GM18498 (cell line): ENCODE measurements around the gene SORCS3.

Experiments used
- ATAC-seq: cut with Tn5 transposase; IDR thresholded peaks from one replicate; pipeline ENCODE4 v1.9.1; 2021; ENCODE audit warnings: mild to moderate bottlenecking, moderate library complexity; ENCODE audit not compliant: unreplicated experiment

The SORCS3 gene

DNA sequence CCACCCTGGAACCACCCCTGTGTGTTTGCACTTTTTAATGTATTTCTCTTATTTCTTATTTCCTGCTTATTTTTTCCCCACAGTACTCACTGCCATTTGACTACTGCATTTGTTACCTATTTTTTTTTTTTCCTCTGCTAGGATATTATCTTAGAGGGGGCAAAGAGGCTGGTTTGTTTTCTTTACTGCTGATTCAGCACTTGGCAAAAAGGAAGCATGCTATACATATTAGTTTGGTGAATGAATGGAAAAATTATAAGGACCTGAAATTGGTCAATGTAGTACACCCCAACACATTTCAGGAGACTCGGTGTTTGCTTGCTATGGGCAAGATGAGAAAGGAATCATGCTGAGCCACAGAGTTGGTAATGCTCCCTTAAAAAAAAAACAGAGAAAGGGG lies 193.5 kb downstream of the SORCS3 start:
- no peak for ATAC-seq

DNA sequence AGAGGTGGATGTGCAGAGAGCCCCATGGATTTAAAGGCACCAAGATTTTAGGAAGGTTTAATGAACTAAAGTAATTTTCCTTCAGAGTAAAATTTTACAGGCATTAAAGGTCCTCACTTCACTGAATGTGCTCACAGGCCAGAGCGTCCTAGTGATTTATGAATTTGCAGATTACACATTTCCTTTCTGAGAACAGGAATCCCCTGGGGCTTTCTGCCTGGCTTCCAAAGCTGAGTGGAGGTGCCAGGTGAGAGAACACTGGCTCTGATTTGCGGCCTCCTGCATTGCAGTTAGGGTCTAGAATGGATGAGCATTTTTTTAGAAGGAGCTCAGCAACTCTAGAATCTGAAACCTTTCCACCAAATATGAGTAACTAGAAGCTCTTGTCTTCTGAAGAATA lies 194.3 kb downstream of the SORCS3 start:
- peak; percentile 48 for ATAC-seq

DNA sequence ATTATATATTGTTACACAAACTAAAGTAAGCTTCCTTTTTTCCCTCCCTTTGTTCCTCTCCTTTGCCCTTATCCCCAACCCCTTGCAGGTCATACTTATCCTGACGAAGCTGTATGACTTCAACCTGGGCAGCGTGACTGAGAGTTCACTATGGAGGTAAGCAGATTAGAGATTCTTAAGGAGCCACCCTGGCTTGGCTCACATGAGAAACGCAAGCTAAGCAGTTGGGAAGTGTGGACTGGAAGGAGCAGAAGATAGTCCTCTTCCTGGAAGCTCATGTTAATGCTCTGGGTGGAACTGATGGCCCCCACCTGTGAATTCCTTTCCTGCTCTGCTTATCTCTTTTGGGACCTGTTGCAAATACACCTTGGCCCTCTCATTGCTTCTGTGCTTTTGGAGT lies 201.6 kb downstream of the SORCS3 start:
- no peak for ATAC-seq

DNA sequence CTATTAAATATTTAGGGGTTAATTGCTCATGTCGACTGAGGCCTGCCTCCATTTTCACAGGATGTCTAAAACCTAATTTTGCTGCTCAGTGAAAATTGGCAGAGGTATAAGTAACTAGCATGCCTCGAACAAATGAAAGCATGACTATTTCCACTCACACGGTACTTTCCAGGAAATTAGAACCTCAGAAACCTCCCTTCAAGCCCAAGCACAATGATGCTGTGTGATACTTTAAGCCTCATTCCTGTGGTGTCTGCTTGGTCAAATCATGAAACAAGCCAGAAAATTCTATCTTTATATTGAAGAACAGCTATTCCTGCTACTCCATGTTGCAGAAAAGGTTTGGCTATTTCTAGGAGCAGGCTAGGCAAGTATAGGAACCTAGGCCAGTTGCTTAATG lies 203.0 kb downstream of the SORCS3 start:
- peak; percentile 50 for ATAC-seq

DNA sequence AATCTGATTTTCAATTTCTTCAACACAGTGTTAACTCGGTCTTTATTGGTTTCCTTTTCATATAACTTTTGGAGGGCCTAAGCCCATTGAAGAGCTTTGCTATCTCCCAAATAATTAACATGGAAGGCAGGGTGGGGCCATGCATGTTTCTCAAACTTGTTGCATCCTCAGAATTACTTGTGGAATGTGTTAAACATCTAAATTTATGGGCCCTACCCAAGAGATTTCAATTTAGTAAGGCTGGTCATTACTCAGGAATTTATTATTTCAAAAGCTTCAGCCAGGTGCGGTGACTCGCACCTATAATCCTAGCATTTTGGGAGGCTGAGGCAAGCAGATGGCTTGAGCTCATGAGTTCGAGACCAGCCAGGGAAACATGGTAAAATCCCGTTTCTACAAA lies 208.9 kb downstream of the SORCS3 start:
- ATAC-seq: no peak

DNA sequence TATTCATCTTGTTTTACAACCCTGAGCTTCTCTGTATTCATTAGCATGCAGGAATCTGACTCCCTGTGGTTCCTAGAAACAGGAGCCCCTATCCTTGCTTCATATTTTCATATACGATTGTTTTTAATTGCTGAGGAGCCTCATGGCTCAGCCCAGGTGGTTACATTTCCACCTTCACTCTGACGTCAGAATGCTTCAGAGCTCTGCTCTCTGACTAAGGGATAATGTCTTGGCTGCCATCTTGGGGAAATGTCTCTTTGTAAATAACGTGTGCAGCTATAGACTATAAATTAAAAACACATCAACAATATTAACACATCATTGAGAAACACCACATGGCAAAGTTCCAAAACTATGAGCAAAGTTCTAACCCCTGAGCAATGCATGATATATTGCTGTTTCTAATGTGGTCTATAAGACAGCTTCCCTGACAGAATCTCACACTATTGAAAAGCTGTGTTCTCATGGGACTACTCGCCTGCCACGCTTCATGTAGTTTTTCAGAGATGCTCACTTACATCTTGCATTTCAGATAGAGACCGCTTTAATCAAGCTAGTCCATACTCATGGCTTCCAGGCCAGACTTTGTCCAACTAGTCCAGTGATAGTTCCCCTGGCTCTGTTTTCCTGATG lies 227.0 kb downstream of the SORCS3 start:
- ATAC-seq: no peak

DNA sequence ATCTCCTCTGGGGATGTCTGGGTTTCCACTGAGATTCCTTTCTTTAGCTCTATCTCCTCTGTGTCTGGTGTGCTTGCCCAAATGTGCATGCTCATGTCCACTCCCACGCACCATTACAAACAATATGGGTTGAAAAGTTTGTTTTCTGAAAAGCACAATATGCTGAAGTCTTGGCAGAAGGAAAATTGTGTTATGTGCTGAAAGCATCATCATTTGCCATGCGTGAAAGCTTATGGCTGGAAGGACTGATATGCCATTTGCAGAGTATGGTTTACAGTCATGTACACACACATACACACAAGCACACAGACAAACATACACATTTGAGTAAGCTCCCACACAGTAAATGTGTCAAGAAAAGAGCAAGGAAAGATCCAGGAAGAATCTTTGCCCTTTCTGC lies 231.6 kb downstream of the SORCS3 start:
- no peak for ATAC-seq

DNA sequence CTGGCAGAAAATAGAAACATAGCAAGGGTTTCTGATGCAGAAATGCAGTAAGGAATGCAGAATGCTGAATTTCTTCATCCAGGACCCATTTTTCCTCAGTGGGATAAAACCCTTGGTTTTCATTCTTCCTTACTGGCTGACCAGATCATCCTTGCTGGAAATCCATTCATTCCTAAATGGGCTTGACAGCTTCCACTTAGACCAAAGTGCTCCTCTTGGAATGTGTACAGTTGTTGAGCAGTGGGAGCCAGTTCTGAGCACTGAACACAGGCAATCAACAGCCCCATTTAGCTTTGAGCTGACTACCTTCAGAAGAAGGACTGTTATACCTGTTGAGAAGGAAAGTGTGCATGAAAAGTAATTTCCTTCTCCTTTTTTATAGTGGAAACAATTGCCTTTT lies 232.1 kb downstream of the SORCS3 start:
- no peak for ATAC-seq

DNA sequence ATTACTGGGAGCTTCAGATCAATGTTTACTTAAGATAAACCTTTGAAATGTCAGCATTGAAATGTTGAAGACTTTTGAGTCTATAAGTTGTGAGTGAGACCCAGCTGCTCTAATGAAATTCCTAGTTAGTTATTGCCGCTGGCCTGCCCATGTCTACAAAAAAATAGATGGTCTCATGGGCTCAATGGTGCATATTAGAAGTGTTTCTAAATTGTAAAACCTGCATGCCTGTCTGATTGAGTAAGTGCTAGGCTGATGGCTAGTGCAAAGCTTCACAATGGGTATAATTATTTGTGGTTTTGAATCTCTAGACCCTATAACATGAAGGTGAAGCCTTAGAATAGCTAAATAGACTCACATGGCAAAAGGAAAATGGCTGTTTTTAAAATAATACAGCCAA lies 234.5 kb downstream of the SORCS3 start:
- ATAC-seq: no peak

DNA sequence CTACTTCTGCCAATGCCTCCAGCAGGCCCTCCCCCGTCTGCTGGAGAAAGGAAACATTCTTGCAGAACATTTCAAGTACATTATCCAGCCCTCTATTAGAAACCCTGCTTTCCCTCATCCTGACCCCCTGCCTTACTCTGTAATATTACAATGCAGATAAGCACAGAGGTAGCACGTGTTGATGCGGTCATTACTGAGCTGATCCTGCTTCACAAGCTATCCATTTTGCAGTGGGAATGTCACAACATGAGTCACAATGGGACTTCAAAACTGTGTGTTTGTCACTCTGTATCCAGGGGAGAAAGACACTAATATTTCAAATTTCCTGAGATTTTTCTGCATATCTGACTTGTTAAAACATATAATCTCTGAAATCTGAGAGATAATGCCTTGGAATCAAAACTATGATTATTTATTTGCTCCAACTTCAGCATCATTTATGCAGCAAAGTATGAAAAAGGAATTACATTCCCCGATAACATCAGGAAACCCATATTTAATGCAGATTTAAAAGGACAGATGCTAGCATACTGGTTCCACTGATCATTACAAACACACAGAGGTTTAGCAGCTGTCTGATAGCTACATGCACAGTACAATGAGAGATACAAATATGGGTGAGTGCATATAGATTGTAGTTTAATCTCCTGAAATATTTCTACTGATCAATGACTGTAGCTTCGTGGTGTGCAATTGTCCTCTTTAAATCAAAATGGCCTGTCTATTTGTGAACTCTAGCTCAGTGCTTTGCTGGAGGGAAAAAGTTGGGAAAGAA lies 239.7 kb downstream of the SORCS3 start:
- ATAC-seq: no peak

DNA sequence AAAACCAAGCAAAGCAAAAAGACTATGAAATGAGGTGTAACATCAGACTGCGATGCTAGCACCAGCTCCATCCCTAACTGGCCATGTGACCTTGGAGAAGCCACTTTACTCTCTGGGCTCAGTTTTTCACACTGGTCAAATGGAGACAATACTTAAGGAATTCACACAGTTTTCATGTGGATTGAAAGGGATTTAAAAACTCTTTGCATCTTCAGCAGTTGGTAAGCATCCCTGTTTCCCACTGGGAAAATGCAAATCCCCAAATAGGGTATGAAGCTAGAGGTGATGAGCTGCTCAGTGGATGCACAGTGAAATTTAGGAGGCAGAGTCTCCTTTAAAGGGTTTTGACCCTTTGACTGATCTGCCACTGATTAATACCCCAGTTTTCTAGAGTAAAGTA lies 240.7 kb downstream of the SORCS3 start:
- no peak for ATAC-seq

DNA sequence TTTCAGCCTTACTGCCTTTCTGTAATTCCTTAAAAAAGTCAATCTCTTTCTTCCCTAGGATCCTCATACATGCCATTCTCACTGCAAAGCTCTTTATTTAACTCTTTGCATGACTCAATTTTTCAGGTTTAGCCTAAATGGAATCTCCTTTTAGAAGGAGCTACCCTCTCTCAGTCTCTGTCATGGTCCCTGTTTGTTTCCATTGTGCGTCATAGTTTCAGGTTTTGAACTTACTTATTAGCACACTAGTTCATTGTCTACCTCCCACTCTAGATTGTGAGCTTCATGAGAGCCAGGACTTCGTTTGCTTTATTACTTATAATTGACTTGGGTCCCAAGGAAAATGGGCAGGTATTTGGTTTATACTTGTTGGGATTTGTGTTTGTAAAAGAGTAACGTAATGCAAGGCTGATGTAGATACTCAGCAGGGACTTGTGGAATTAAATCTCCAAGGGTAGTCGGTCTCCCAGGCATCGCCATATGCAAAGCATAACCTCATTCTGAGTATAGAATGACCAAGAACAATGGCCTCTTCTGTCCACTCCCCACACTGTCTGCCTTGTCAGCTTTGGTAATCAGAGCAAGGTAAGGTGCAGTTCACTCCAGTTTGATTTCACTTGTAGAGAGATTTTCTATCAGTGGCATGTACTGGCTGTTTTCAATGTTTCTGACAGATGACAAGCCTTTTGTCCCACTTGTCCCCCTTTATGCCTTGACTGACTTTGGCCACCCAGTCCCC lies 252.0 kb downstream of the SORCS3 start:
- ATAC-seq: no peak

DNA sequence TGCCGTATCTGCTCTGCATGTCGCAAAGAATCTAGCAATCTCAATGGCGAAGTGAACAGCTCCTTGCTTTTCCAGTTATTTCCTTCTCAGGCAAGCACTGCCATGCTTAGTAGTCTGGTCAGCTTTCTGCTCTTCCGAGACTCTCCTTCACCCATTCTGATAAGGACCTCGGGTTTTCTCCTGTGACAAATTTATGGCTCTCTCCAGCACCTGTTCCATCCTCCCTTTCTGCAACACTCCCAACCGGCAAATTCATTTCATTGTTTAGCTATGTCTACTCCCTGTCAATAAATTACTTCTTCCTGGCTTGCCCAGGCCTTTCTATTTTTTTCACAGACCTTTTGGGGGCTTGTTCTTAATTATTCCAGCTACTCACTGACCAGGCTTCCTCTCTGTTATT lies 252.6 kb downstream of the SORCS3 start:
- no peak for ATAC-seq

DNA sequence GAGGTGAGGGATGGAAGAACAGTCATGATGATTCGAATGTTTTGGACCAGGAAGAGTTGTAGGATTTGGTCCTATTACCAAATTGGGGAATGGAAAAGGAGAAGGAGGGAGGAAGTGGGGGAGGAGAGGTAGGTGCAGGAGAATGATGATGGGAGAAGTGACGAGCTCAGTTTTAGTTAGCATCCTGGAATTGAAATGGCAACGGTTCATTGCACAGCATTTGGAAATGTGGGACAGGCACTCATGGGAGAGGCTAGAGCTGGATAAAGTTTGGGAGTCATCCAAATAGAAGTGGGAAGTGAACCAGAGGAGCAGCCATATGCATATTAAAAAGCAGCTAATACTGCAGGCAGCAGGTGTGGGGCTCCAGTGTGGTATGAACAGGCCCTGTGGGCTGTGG lies 253.6 kb downstream of the SORCS3 start:
- ATAC-seq: no peak

DNA sequence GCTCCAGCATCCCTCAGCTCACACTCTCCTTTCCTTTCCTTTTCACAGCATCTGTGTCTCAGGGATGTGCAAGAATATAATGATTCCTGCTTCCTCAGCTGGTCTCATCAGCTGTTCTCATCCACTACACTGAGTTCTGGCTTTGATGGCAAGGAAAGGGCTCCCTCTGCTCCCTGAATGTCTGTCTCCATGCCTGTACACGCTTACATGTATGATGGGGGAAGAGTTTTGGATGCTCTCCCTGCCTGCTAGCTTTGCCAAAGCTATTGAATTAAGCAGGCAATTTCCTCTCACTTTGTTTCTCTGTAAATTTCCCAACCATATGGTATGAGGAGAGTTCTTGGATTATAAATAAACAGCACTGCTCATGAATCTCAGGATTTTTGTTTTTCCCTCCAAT lies 254.5 kb downstream of the SORCS3 start:
- no peak for ATAC-seq

DNA sequence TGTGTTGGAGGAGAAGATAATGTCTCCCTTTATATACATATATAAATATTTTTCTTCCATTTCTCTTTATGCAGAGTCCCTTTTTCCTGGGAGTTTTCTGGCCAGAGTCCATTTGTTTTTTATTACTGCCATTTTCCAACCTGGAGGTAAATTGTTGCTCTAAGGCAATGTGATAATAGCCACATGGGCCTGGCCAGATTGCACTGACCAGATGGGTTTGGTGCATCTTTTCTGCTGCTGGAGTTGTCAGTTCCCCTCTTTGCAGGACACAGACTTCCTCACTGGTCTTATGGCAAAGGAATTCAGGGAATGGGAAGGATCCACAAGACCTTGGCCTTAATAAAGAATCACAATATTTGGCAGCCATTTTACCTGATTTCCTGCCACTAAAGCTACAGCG lies 254.9 kb downstream of the SORCS3 start:
- ATAC-seq: no peak

DNA sequence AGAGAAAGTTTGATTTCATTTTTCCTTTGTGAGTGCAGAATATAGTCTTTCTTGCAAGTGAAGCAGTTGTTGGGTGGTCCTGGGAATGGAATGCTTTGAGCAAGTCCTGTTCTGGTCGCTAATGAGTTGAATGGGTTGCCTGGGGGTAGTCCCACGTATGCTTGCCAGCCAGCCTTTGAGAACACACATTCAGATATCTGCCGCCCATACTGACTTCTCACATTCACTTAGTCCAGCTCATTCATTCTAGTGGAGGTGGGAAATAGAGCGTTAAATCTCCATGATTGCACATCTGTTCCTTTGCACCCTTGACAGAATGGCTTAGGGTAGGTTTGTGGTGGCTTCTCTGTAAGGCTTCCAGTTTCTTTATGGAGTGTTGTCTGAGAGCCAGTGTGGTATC lies 256.6 kb downstream of the SORCS3 start:
- ATAC-seq: no peak

DNA sequence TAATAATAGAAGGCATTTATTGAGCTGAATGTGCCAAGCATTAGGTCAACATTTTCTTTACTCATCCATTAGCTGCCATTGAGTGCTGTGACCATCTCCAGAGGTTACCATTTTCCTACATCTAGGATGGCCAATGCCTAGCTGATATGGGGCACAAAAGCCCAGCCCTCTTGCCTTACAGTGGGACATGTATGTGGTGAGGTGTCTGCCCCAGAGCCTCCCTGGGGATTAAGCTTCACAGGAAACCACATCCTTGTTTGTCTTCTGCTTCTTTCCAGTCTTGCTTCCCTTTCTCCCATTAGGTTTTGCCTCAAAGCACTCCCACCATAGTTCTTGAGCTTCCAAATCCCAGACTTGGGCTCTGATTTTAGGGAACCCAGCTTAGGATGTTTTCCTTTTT lies 258.7 kb downstream of the SORCS3 start:
- ATAC-seq: no peak

DNA sequence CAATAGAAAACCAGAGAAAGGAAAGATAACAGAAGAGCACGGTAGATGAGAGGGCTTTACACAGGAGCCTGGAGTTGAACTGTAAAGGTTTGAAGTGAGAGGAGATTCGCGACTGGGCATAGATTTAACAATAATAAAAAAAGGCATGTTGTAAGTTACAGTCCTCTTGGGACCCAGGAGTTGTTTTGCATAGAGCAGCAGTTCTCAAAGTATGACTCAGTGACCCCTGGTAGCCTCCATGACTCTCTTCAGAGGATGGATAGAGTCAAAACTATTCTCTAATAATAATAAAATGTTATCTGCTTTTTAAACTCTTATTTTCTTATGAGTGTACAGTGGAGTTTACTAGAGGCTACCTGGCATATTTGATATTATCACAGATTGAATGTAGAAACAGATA lies 262.3 kb downstream of the SORCS3 start:
- ATAC-seq: no peak

DNA sequence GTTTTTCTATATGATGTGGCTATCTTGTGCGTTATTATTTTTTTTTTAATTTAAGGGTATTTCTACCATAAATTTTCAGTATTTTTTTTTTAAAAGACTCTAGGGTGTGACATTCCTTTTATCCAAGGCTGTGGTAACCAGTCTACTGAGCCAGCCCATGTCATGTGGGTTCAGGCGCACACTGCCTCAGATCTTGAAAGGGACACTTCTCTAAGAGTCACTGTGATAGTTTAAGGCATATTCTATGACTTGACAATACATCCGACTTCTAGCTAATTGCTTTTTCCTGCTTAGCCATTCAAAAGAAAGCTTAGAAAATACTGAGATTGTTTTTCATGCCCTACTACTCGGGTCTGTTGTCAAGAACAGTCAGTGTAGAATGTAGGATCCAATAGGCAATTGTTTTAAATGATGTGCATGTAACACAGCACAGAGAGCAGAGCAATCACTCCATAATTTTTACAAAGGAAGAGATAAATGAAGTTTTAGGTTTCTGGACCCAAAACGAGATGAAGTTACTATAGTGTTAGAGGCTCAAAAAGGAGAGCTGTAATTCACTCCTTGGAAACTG lies 263.7 kb downstream of the SORCS3 start:
- ATAC-seq: no peak

DNA sequence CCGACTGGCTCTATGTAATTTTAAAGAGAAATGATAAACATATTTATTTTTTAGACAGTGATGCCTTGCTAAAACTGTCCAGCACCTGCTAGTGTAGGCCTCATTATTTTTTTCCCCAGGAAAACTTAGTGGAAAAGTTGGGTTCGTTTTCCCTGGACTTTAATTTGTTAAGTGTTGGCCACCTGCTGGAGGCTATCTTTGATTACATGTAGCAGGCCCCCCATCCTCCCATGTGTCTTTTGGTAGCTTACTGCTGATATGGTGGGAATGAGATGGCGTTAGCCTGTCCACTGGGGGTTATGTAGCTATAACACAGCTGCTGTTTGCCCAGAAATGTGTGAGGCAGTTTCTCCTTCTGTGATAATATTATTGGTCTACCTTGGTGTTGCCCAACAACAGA lies 265.0 kb downstream of the SORCS3 start:
- no peak for ATAC-seq

DNA sequence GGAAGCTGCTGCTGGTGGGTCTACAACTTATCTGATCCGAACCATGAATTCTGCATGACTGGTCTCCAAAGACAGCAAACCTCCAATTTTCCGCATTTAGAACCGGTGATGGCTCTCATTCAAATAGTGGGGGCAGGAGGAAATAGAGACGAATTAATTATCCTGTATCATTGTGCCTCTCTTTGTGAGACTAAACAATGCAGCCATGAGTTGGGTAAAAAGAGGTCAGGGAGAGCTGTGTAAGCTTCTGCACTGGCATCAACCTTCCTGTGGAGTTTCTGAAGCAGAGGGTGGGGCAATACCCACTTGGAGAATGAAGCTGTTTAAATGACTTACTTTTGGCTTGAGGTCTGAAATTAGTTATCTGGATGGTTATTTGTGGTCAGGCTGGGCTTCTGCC lies 266.4 kb downstream of the SORCS3 start:
- no peak for ATAC-seq
